ENCODE data around the gene CHRNA5. TPM values are rescaled to one million over a fixed set of nuclear protein-coding genes. Genes with fewer than 3 reads are reported as not detected.

The CHRNA5 gene
- total RNA-seq, 1 donor from 2014 or later, result 2.2 TPM

Other genes starting within 250 kb of the CHRNA5 start
- not detected for gene CRABP1, start 225.2 kb upstream of the CHRNA5 start, total RNA-seq
- 23.6 TPM for gene IREB2, start 127.3 kb upstream of the CHRNA5 start, total RNA-seq
- 6.9 TPM for gene HYKK, start 57.9 kb upstream of the CHRNA5 start, total RNA-seq
- gene PSMA4, start 25.1 kb upstream of the CHRNA5 start, total RNA-seq, result 109 TPM
- 0.25 TPM for gene CHRNA3, start 55.5 kb downstream of the CHRNA5 start, total RNA-seq
- gene CHRNB4, start 75.7 kb downstream of the CHRNA5 start, total RNA-seq, result not detected
- gene ADAMTS7, start 245.9 kb downstream of the CHRNA5 start, total RNA-seq, result 24.2 TPM